IPS-NIHi7 (cell line): Measurements from ENCODE around the gene TERB1.
"Not testable (repeated sequence)": the region's sequence is repeated elsewhere in the genome, so short reads cannot be mapped to it uniquely, and the experiment has no call there.

ENCODE experiments used
- DNase-seq: peaks from one replicate; pipeline ENCODE4 v3.0.0; 2012; ENCODE audit warnings: mixed read lengths; ENCODE audit errors: extremely low spot score

The TERB1 gene

GRCh38 chr16:66824006-66824405, 22.6 kb upstream of the TERB1 start:
- no peak for DNase-seq

- DNase-seq: no peak
Observed at GRCh38 chr16:66814734-66815133, 13.3 kb upstream of the TERB1 start.

GRCh38 chr16:66811043-66811442, 9.7 kb upstream of the TERB1 start:
- DNase-seq: no peak

GRCh38 chr16:66810391-66810790, 9.0 kb upstream of the TERB1 start:
- no peak for DNase-seq

- DNase-seq: no peak
Observed at GRCh38 chr16:66809765-66810164, 8.4 kb upstream of the TERB1 start.

DNA sequence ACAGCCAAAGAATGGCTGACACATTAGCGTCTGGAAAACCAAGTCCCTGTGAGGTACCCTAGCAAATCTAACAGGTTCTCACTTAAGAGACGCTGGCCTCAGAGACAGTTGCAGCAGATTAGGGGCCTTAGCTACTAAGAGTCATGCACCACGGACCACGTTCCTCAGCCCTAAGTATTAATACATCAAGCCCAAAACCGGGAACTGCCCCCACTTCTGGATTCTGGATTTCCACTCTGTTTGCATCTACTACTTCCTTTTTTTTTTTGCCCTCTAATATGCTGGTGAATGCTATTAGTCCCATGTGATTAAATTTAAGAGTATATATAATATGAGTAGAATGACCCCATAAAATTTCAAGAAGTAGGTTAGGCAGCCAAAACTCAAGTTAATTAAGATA, 775 bp upstream of the TERB1 start:
- DNase-seq: no peak

- peak; percentile 9 for DNase-seq
Observed at GRCh38 chr16:66800856-66801255, 528 bp downstream of the TERB1 start.

DNA sequence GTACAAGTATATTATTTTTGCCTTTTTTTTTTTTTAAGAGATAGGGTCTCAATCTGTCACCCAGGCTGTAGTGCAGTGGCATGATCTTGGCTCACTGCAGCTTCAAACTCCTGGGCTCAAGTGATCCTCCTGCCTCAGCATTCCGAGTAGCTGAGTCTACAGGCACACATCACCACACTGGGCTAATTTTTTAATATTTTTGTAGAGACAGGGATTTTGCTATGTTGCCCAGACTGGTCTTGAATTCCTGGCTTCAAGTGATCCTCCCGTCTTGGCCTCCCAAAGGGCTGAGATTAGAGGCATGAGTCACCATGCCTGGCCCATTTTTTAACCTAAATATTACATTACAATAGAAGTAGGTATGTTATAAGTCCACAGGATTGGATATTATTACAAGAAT, 3.2 kb downstream of the TERB1 start:
- no peak for DNase-seq

DNA sequence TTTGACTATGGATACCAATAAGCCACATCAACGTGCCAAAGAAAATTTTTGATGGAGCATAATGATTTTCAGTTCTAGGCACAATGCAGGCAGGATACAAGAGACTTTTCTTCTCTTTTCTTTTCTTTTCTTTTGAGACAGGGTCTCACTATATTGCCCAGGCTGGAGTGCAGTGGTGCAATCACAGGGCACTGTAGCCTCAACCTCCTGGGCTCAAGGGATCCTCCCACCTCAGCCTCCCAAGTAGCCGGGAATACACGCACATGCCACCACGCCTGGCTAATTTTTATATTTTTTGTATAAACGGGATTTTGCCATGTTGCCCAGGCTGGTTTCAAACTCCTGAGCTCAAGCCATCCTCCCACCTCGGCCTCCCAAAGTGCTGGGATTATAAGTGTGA, 7.4 kb downstream of the TERB1 start:
- not testable (repeated sequence) for DNase-seq

DNA sequence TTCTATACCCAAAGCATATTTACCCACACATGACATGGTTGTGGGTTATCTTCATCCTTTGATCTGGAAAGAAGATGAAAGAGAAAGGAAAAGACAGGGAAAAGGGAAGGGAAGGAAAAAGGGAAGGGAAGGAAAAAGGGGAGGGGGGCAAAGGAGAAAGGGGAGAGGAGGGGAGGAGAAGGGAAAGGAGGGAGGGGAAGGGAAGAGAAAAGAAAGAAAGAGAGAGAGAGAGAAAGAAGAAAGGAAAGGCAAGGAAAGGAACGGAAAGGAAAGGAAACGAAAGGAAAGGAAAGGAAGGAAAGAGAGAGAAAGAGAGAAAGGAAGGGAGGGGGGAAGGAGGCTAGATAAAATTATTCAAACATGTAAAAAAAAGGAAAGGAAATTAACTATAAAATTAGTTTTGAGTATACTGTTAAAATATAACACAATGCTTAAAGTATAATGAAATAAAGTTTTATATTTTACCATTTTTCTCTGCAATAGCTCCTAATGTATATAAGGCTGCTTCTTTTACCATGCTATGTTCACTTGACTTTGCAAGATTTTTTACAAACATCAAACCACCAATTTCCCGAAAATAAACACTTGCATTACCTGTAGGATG, 11.2 kb downstream of the TERB1 start:
- no peak for DNase-seq

DNA sequence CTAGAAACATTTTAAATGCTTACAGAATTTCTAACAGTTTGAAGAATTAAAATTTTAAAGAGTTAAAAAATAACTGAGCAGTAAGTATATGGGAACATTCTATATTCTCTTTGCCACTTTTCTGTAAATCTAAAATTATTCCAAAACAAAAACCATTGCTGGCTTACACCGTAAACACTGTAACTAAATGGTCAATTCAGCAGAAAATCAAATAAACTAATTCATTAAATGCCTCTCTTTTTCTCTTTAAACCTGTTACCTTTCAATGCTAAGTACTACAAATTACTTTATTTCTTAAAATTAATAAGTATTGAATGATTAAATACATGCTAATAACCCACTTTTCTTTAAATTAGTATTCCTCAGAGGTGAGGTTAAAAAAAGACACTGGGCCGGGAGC, 14.0 kb downstream of the TERB1 start:
- no peak for DNase-seq

DNA sequence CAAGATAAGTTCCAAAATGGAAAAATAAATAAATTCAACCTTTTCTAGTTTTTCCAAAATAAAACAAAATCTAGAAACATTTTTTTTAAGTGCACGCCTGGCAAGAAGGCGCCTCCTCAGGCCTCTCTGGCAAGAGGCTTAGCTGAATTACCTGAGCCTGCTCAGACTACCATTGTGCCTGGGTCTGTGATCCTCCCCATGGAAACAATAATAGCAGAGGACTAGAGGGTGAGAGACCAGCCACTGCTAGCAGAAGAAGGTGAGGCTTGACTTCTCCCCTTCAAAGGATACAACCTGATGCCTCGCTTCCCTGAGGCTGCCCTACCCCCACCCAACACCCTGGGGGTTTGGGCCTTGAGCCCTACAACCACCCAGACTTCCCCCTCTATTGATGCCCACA, 14.8 kb downstream of the TERB1 start:
- peak; percentile 13 for DNase-seq

DNA sequence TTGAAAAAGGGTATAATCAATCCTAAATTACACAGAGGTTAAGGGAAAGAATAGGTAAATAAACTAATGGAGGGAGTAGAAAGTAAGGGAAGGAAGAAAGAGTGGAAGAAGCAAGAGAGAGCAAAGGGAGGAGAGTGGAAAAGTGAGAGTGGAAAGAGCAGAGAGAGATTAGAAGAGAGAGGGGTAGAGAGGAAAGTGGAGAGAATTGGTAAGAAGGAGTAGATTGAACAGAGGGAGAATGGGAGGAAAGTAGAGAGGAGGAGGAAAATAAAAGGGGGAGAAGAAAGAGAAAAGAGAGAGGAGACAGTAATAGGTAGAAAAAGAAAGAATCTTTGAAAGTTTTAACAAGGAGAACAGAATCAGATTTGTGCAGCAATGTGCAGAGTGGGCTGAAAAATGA, 24.9 kb downstream of the TERB1 start:
- no peak for DNase-seq

- DNase-seq: no peak
Observed at GRCh38 chr16:66774981-66775380, 26.4 kb downstream of the TERB1 start.

DNA sequence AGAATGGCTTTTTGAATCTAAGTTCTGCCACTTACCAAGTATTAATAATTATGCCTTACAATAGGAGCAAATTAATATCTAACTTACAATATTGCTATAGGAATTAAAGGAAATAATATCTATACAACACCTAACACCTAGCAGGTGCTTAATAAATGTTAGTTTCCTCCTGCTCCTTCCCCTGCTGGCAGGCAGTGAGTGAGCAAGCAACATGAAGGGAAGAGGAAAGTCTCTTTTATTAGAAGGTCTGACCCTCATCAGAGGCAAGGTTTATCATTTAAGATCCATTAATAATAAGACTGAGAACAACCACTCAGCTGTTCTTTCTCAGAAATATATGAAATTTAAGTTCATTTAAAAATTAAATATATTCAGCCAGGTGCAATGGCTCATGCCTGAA, 43.3 kb downstream of the TERB1 start:
- no peak for DNase-seq

- DNase-seq: no peak
Observed at GRCh38 chr16:66754819-66755218, 46.6 kb downstream of the TERB1 start.

DNA sequence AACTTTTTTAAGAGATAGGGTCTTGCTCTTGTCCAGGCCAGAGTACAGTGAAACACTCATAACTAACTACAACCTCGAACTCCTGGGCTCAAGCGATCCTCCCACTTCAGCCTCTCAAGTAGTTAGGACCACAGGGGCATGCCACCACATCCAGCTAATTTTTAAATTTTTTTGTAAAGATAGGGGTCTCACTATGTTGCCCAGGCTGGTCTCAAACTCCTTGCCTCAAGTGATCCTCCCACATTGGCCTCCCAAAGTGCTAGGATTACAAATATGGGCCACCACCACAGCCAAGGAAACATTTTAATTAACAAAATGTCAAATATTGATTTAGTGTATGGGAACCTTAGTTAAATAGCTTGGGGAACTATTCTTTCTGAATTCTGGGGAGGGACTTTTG, 47.2 kb downstream of the TERB1 start:
- no peak for DNase-seq

GRCh38 chr16:66752958-66753357, 48.4 kb downstream of the TERB1 start:
- no peak for DNase-seq

GRCh38 chr16:66752379-66752778, 49.0 kb downstream of the TERB1 start:
- DNase-seq: no peak

- DNase-seq: no peak
Observed at GRCh38 chr16:66751992-66752322, 49.4 kb downstream of the TERB1 start.

DNA sequence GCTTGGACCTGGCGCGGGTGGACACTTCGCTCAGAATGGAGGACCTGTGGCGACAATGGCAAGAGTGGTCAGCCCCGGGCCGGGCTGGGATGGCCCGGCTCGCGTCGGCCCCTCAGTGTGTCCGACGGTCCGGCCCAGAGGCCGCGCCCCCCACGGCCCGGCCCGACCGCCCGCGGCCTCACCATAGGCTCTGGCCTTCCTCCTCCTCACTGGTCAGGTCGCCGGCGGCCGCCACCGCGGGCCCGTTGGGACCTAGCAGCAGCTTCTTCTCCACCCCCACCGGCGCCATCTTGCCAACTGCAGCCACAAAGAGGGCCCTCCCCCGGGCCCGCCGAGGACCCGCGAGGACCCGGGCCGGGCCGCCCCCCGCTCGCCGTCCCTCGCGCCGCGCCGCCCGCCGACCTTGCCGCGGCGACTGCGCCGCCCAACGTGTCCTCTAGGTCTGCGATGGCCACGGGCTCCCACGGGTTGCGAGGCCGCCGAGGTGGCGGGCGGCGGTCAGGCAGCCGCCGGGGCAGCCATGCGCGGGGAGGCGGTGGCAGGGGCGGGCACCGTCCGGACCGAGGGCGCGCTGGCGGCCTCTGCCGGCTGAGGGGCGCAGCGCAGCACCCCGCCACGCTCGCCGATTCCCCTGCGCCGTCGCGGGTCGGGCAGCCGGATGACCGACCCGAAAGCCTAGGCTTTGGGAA, 49.9 kb downstream of the TERB1 start, which contains the start of gene DYNC1LI2:
Gene DYNC1LI2 (minus strand): TSS at position 307 of the 689 bp plus-strand sequence. CDS start 18 bp downstream, at position 289.
- DNase-seq: peak; percentile 98

DNA sequence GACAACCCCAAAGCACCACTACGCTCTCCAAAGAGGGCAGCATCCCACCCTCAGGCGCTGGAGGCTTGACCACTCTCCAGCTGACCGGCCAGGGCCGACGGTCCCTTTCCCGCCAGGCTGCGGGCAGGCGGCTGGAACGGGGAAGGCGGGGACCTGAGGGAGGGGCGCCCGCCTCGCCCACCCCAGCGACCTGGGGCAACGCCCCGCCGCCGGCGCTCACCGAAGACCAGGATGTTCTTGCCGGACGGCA, 50.4 kb downstream of the TERB1 start:
- DNase-seq: peak; percentile 61

DNA sequence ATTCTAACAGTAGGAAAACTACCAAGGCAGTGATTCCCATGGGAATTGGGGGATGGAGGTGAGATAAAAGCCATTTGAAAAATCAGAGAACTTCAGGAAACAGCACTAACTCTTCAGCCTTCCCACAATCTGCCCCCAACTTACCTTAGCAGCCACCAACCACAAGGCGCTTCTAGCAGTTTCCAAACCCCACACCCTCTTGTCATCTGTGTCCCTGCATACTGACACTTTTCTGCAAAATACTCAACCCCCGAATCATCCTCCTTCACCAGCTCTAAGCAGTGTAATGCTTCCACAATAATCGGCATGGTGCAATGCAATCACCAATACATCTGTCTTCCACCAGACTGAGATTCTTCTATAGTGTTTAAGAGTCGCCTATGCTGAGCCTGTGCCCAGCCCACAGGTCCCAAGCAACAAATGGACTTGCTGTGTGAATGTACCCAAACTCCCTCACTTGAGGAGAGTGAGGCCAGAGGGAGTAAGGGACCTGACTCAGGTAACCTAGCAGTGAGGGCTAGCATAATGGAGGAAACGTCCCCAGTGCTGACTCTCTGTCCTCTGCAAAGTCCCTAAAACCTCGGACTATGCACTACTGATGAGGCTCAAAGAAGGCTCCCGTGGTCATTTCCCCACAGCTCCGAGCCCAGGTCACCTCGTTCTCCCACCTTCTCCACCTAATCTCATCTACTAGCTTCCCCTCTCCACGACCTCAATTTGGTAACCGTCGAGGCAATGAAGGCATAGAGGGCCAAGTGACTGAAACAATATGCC, 50.9 kb downstream of the TERB1 start:
- no peak for DNase-seq
